HepG2 (cell line): ENCODE measurements around the gene PHKA2.

Source experiments
- JUND ChIP-seq: sonication (generic); formaldehyde crosslinking; IDR thresholded peaks from 2 replicates; pipeline ENCODE4 v1.8.0; 2022; ENCODE audit warnings: mild to moderate bottlenecking, missing genetic modification reagents
- POLR2AphosphoS5 ChIP-seq: IDR thresholded peaks from 2 replicates; pipeline ENCODE4 v1.6.1; 2012; ENCODE audit warnings: low read depth, low read length
- REL ChIP-seq: sonication (generic); formaldehyde crosslinking; conservative IDR thresholded peaks from 2 replicates; pipeline ENCODE4 v1.8.0; 2022; ENCODE audit warnings: mild to moderate bottlenecking, missing genetic modification reagents, moderate library complexity
- SMAD1 ChIP-seq: sonication (generic); formaldehyde crosslinking; IDR thresholded peaks from 2 replicates; pipeline ENCODE4 v1.4.0; 2020; ENCODE audit warnings: missing genetic modification reagents, low read depth, mild to moderate bottlenecking, borderline replicate concordance
- TAF1 ChIP-seq: sonication (generic); formaldehyde crosslinking; IDR thresholded peaks from 2 replicates; pipeline ENCODE4 v1.4.0; 2020; ENCODE audit warnings: missing genetic modification reagents
- ZBTB7A ChIP-seq: sonication (generic); formaldehyde crosslinking; IDR thresholded peaks from 2 replicates; pipeline ENCODE4 v1.8.0; 2022; ENCODE audit warnings: mild to moderate bottlenecking, missing genetic modification reagents
- ZNF331 ChIP-seq: sonication (generic); formaldehyde crosslinking; IDR thresholded peaks from 2 replicates; pipeline ENCODE4 v1.4.0; 2020; ENCODE audit warnings: missing genetic modification reagents
- ZNF589 ChIP-seq: sonication (generic); formaldehyde crosslinking; conservative IDR thresholded peaks from 2 replicates; pipeline ENCODE4 v1.8.0; 2022; ENCODE audit warnings: mild to moderate bottlenecking, moderate library complexity, missing genetic modification reagents
- TF ChIP-seq, protein P1 (sequence below): sonication (generic); formaldehyde crosslinking; IDR thresholded peaks from 2 replicates; pipeline ENCODE4 v1.5.0; 2020; ENCODE audit warnings: mild to moderate bottlenecking, missing genetic modification reagents, moderate library complexity
- TF ChIP-seq, protein P2 (sequence below), 2 experiments: IDR thresholded peaks; 2 replicates each; pipeline ENCODE4 v1.6.1; 2011 to 2012; ENCODE audit warnings: low read length in 2 of 2, borderline replicate concordance in 1 of 2, low read depth in 1 of 2, mild to moderate bottlenecking in 1 of 2, moderate library complexity in 1 of 2

DNA sequence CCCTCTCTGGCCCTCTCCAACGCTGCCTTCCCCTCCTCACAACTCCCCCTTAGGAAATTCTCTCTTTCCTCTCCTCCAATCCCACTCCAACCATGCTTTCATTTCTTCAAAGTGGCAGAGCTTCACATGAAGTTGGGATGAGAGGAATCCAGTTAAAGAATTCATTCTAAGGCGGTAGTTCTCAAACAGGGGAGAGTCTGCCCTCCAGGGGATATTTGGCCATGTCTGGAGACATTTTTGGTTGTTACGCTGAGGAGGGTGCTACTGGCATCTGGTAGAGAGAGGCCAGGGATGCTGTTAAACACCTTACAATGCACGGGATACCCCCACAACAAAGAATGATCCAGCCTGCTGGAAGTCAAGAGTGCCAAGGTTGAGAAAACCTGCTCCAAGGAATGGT lies 40.5 kb upstream of the PHKA2 start:
- TF ChIP-seq ZBTB7A: no peak
- TF ChIP-seq TAF1 (CRISPR knock-in tag): no peak
- TF ChIP-seq, protein P1, sequence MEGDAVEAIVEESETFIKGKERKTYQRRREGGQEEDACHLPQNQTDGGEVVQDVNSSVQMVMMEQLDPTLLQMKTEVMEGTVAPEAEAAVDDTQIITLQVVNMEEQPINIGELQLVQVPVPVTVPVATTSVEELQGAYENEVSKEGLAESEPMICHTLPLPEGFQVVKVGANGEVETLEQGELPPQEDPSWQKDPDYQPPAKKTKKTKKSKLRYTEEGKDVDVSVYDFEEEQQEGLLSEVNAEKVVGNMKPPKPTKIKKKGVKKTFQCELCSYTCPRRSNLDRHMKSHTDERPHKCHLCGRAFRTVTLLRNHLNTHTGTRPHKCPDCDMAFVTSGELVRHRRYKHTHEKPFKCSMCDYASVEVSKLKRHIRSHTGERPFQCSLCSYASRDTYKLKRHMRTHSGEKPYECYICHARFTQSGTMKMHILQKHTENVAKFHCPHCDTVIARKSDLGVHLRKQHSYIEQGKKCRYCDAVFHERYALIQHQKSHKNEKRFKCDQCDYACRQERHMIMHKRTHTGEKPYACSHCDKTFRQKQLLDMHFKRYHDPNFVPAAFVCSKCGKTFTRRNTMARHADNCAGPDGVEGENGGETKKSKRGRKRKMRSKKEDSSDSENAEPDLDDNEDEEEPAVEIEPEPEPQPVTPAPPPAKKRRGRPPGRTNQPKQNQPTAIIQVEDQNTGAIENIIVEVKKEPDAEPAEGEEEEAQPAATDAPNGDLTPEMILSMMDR (CRISPR knock-in tag): no peak
- TF ChIP-seq, protein P2, sequence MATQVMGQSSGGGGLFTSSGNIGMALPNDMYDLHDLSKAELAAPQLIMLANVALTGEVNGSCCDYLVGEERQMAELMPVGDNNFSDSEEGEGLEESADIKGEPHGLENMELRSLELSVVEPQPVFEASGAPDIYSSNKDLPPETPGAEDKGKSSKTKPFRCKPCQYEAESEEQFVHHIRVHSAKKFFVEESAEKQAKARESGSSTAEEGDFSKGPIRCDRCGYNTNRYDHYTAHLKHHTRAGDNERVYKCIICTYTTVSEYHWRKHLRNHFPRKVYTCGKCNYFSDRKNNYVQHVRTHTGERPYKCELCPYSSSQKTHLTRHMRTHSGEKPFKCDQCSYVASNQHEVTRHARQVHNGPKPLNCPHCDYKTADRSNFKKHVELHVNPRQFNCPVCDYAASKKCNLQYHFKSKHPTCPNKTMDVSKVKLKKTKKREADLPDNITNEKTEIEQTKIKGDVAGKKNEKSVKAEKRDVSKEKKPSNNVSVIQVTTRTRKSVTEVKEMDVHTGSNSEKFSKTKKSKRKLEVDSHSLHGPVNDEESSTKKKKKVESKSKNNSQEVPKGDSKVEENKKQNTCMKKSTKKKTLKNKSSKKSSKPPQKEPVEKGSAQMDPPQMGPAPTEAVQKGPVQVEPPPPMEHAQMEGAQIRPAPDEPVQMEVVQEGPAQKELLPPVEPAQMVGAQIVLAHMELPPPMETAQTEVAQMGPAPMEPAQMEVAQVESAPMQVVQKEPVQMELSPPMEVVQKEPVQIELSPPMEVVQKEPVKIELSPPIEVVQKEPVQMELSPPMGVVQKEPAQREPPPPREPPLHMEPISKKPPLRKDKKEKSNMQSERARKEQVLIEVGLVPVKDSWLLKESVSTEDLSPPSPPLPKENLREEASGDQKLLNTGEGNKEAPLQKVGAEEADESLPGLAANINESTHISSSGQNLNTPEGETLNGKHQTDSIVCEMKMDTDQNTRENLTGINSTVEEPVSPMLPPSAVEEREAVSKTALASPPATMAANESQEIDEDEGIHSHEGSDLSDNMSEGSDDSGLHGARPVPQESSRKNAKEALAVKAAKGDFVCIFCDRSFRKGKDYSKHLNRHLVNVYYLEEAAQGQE (IDR thresholded peaks at IDR 0.05; ENCODE audit: borderline replicate concordance in 1 of 2, low read depth in 1 of 2, low read length in 2 of 2): no peak
- no peak for TF ChIP-seq POLR2AphosphoS5
- TF ChIP-seq ZNF589 (CRISPR knock-in tag): no peak
- no peak for TF ChIP-seq ZNF331 (CRISPR knock-in tag)
- no peak for TF ChIP-seq JUND (CRISPR knock-in tag)
- no peak for TF ChIP-seq SMAD1 (CRISPR knock-in tag)
- no peak for TF ChIP-seq REL (CRISPR knock-in tag)
